WERI-Rb-1 (cell line): ENCODE data around the gene TRIM8.
A peak's percentile ranks its signal among the peaks of the same experiment; 100 is the strongest.

Source experiments
- DNase-seq: peaks from one replicate; pipeline ENCODE4 v3.0.0-alpha.2; 2020
- H3K27ac ChIP-seq: fragments of 250-450 bp; sonication (Bioruptor Pico); 2 replicates; pipeline ENCODE4 v1.5.1; 2020; ENCODE audit warnings: mild to moderate bottlenecking, moderate library complexity
- H3K27me3 ChIP-seq: fragments of 250-450 bp; sonication (Bioruptor Pico); 2 replicates; pipeline ENCODE4 v1.5.1; 2021; ENCODE audit warnings: mild to moderate bottlenecking, low read depth, moderate library complexity; ENCODE audit not compliant: insufficient read depth, severe bottlenecking
- H3K36me3 ChIP-seq: fragments of 250-450 bp; sonication (Bioruptor Pico); 2 replicates; pipeline ENCODE4 v1.5.1; 2020; ENCODE audit warnings: mild to moderate bottlenecking, moderate library complexity
- H3K4me3 ChIP-seq: 2 replicates; pipeline ENCODE4 v1.5.1; 2011; ENCODE audit warnings: low read depth, mild to moderate bottlenecking, control low read depth, low read length
- H3K9me3 ChIP-seq: fragments of 250-450 bp; sonication (Bioruptor Pico); 2 replicates; pipeline ENCODE4 v1.5.1; 2021; ENCODE audit warnings: mild to moderate bottlenecking, moderate library complexity; ENCODE audit not compliant: severe bottlenecking
- TF ChIP-seq, protein P1 (sequence below): IDR thresholded peaks from 2 replicates; pipeline ENCODE4 v1.5.1; 2011; ENCODE audit warnings: low read depth, mild to moderate bottlenecking, control low read depth, inconsistent platforms, low read length

Gene TRIM8

DNA sequence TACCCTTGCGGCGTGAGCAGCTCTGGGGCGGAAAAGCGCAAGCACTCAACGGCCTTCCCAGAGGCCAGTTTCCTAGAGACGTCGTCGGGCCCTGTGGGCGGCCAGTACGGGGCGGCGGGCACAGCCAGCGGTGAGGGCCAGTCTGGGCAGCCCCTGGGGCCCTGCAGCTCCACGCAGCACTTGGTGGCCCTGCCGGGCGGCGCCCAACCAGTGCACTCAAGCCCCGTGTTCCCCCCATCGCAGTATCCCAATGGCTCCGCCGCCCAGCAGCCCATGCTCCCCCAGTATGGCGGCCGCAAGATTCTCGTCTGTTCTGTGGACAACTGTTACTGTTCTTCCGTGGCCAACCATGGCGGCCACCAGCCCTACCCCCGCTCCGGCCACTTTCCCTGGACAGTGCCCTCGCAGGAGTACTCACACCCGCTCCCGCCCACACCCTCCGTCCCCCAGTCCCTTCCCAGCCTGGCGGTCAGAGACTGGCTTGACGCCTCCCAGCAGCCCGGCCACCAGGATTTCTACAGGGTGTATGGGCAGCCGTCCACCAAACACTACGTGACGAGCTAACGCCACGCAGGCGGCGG lies 12.6 kb downstream of the TRIM8 start:
- DNase-seq: no peak
- Histone ChIP-seq H3K36me3 (peaks cover 36% of the 10 kb centered on the region), H3K4me3 (no peak overlapping the region), H3K9me3 (no peaks in the 10 kb centered on the region), H3K27me3 (no peaks in the 10 kb centered on the region), H3K27ac (no peak overlapping the region)
- TF ChIP-seq, protein P1, sequence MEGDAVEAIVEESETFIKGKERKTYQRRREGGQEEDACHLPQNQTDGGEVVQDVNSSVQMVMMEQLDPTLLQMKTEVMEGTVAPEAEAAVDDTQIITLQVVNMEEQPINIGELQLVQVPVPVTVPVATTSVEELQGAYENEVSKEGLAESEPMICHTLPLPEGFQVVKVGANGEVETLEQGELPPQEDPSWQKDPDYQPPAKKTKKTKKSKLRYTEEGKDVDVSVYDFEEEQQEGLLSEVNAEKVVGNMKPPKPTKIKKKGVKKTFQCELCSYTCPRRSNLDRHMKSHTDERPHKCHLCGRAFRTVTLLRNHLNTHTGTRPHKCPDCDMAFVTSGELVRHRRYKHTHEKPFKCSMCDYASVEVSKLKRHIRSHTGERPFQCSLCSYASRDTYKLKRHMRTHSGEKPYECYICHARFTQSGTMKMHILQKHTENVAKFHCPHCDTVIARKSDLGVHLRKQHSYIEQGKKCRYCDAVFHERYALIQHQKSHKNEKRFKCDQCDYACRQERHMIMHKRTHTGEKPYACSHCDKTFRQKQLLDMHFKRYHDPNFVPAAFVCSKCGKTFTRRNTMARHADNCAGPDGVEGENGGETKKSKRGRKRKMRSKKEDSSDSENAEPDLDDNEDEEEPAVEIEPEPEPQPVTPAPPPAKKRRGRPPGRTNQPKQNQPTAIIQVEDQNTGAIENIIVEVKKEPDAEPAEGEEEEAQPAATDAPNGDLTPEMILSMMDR: no peak

DNA sequence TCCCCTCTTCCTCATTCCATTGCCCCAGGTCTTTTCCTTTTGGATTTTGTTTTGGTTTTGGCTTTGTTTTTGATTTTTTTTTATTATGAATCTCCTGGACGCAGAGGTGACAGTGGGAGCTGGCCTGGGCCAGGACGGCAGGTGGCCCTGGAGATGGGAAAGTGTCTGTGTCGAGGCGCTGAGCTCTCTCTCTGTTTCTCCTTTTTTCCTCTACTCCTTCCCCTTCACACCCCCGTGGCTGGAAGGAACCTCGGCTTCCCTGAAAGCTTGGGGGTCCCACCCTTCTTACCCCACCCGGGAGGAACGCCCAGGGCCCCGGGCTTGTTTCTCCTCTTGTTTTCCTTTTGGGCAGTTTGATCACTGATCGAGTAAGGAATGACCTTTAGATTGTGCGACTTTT lies 13.2 kb downstream of the TRIM8 start:
- H3K27ac ChIP-seq: no peak overlapping the region
- no peaks in the 10 kb centered on the region for H3K9me3 ChIP-seq
- no peak overlapping the region for H3K4me3 ChIP-seq
- H3K27me3 ChIP-seq: no peaks in the 10 kb centered on the region
- peaks cover 30% of the 10 kb centered on the region for H3K36me3 ChIP-seq
- TF ChIP-seq, protein P1: no peak
- no peak for DNase-seq

DNA sequence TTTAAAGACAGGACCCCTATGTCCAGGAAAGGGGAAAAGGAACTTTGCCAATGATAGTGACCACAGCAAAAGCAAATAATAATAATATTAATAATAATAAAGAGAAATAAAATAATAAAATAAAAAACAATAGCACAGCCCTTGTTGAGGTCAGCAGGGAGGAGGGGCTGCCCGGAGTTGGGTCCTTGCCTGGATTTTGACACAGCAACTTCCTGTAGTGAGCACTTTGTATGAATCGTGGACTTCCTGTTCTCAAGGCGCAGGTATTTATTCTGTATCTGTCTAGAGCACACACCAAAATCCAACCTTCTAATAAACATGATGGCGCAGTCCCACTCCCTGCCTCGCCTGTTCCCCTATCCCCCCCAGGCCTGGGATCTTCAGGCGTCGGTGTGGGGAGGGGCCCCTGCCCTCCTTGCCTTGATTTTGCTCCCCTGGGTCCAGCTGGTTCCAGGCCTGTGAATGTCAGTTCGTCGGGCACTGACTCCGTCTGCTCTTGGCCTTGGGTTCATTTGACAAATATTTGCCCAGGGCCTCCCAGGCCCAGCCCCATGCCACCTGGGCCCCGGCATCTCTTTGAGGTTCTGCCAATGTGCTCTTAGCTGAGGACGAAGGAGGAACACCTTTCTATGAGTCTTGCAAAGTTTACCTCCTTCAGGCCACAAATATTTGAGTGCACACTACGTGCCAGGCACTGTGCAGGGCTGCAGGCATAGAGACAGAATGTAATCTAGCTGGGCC lies 13.9 kb downstream of the TRIM8 start:
- H3K36me3 ChIP-seq: peaks cover 30% of the 10 kb centered on the region
- no peak for DNase-seq
- H3K4me3 ChIP-seq: no peak overlapping the region
- H3K9me3 ChIP-seq: no peaks in the 10 kb centered on the region
- H3K27ac ChIP-seq: no peak overlapping the region
- H3K27me3 ChIP-seq: no peaks in the 10 kb centered on the region
- TF ChIP-seq, protein P1: no peak

DNA sequence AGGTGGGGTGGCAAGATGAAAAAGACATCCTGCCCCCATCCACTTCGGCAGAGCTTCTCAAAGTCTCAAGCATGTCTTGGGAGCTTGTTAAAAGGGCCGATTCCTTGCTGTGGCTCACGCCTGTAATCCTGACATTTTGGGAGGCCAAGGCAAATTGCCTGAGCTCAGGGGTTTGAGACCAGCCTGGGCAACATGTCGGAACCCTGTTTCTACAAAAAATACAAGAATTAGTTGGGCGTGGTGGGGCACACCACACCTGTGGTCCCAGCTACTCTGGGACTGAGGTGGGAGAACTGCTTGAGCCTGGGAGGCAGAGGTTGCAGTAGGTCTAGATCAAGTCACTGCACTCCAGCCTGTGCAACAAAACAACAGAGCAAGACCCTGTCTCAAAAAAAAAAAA lies 14.5 kb downstream of the TRIM8 start:
- TF ChIP-seq, protein P1: no peak
- no peak overlapping the region for H3K27ac ChIP-seq
- no peak for DNase-seq
- peaks cover 26% of the 10 kb centered on the region for H3K36me3 ChIP-seq
- no peak overlapping the region for H3K4me3 ChIP-seq
- H3K9me3 ChIP-seq: no peaks in the 10 kb centered on the region
- H3K27me3 ChIP-seq: no peaks in the 10 kb centered on the region

DNA sequence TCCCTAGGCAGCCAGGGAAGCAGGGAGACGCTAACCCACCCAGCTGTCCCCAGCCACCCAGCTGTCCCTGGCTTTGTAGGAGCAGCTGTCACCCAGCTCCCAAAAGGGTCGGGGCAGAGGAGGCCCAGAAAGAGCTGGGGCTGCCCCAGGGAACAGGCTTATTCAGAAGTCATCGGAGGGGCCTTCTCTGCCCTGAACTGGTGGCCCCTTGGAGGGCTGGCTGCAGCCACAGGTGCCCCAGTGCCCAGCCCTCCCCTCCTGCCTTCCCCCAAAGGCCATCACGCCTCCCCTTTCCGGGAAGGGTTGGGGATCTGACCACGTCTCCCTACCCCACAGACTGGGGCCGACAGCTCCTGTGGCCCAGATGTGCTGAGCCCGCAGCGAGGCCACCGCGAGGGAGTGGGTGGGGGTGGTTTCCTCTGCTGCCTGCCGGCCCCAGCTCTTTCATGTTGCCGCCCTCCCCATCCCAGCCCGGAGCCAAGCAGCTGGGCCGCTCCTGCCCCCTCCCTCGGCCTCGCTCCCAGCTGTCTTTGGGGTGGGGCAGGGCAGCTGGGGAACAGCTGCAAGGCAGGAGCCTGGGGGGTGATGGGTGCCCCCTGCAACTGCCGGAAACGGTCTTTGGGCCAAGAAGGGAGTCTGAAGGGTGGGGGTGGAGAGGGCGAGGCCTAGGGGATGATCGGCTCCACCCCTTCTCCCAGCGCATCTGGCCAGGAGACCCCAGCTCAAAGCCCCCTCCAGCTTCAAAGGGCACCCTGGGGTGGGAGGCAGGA lies 16.8 kb downstream of the TRIM8 start:
- peaks cover 14% of the 10 kb centered on the region for H3K36me3 ChIP-seq
- H3K27ac ChIP-seq: no peak overlapping the region
- DNase-seq: peak; percentile 53
- H3K27me3 ChIP-seq: no peaks in the 10 kb centered on the region
- TF ChIP-seq, protein P1: no peak
- H3K9me3 ChIP-seq: no peaks in the 10 kb centered on the region
- no peak overlapping the region for H3K4me3 ChIP-seq
